IPS-18a (cell line): ENCODE results near the gene UNK.
A peak's percentile ranks its signal among the peaks of the same experiment; 100 is the strongest.

Source experiments
- H3K27ac ChIP-seq: one replicate; pipeline ENCODE4 v1.5.1; 2013; ENCODE audit warnings: low read length
- H3K27me3 ChIP-seq: one replicate; pipeline ENCODE4 v1.6.1; 2013; ENCODE audit warnings: mild to moderate bottlenecking, low read length; ENCODE audit not compliant: control insufficient read depth, insufficient read depth
- H3K36me3 ChIP-seq: one replicate; pipeline ENCODE4 v1.6.1; 2013; ENCODE audit warnings: low read depth, low read length; ENCODE audit not compliant: control insufficient read depth
- H3K4me1 ChIP-seq: one replicate; pipeline ENCODE4 v1.6.1; 2013; ENCODE audit warnings: low read depth, low read length; ENCODE audit not compliant: control insufficient read depth
- H3K4me3 ChIP-seq: one replicate; pipeline ENCODE4 v1.5.1; 2013; ENCODE audit warnings: low read length
- H3K9ac ChIP-seq: one replicate; pipeline ENCODE4 v1.6.1; 2013; ENCODE audit warnings: mild to moderate bottlenecking, low read length, moderate library complexity
- H3K9me3 ChIP-seq: one replicate; pipeline ENCODE4 v1.6.1; 2013; ENCODE audit warnings: low read depth, low read length; ENCODE audit not compliant: control insufficient read depth

UNK gene

GRCh38 chr17:75827308-75828075, 42.9 kb downstream of the UNK start:
- Histone ChIP-seq H3K36me3 (peaks cover 20% of the 10 kb centered on the region), H3K9me3 (no peaks in the 10 kb centered on the region), H3K4me1 (peaks cover 16% of the 10 kb centered on the region), H3K27ac (peak overlapping the region; percentile 32), H3K9ac (peak overlapping the region; percentile 43), H3K4me3 (peak overlapping the region; percentile 53), H3K27me3 (no peaks in the 10 kb centered on the region)

- H3K36me3 ChIP-seq: peaks cover 15% of the 10 kb centered on the region
- H3K9me3 ChIP-seq: no peaks in the 10 kb centered on the region
- H3K9ac ChIP-seq: peak overlapping the region; percentile 43
- no peaks in the 10 kb centered on the region for H3K27me3 ChIP-seq
- H3K4me1 ChIP-seq: peaks cover 17% of the 10 kb centered on the region
- H3K4me3 ChIP-seq: peak overlapping the region; percentile 53
- H3K27ac ChIP-seq: peak overlapping the region; percentile 32
Measured at GRCh38 chr17:75828076-75828400, 43.4 kb downstream of the UNK start.

DNA sequence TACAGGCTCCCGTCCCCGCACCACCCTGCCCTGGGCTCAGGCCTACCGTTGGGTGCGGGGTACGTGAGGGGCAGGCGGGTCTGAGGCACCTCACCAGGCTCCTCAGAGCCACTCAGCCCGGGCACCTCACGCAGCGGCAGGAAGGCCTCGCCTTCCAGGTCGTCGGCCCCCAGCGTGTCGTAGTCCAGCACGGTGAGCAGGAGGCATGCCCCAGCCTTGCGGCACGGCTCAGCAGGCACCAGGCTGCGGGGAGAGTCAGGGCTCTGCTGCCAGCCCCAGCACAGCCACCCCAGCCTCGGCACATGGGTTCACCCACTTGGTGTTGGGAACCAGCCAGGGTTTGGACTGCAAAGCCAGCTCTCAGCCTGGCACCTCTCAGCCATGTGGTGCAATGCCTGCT, 44.1 kb downstream of the UNK start:
- H3K27ac ChIP-seq: no peak overlapping the region
- peaks cover 17% of the 10 kb centered on the region for H3K4me1 ChIP-seq
- no peaks in the 10 kb centered on the region for H3K9me3 ChIP-seq
- H3K27me3 ChIP-seq: no peaks in the 10 kb centered on the region
- peaks cover 9% of the 10 kb centered on the region for H3K36me3 ChIP-seq
- H3K9ac ChIP-seq: no peak overlapping the region
- no peak overlapping the region for H3K4me3 ChIP-seq

GRCh38 chr17:75829747-75830146, 45.1 kb downstream of the UNK start:
- Histone ChIP-seq H3K4me1 (peaks cover 17% of the 10 kb centered on the region), H3K9me3 (no peaks in the 10 kb centered on the region), H3K9ac (no peak overlapping the region), H3K4me3 (no peak overlapping the region), H3K36me3 (peaks cover under 1% of the 10 kb centered on the region), H3K27me3 (no peaks in the 10 kb centered on the region), H3K27ac (no peak overlapping the region)

GRCh38 chr17:75830164-75831031, 45.8 kb downstream of the UNK start:
- no peaks in the 10 kb centered on the region for H3K36me3 ChIP-seq
- H3K27ac ChIP-seq: no peak overlapping the region

DNA sequence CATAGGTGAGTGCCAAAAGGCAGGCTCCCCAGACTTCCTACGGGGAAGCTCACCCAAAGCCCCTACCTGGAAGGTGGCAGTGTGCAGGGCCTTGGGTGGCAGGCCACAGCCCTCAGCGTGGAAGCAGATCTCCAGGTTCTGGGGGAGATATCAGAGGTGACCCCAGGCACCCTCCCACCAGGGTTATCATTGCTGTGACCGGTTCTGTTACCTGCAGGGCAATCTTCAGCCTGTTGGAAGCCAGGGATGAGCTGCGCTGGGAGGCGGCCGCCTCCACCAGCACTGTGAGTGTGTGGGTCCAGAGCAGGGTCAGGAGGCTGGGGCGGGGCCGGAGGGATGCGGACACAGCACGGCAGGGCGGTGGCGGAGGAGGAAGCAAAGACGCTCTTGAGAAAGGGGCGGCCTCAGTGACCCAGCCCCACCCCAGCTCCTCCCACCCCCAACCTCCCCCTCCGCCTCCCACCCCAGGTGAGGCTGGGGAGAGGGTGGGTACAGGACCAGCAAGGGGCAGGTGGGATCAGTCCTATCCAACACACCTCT, 46.5 kb downstream of the UNK start:
- no peak overlapping the region for H3K9ac ChIP-seq

More at GRCh38 chr17:75830164-75831031, 45.8 kb downstream of the UNK start:
- Histone ChIP-seq H3K27me3 (no peaks in the 10 kb centered on the region), H3K4me3 (no peak overlapping the region), H3K9me3 (no peaks in the 10 kb centered on the region), H3K9ac (no peak overlapping the region), H3K4me1 (peaks cover 17% of the 10 kb centered on the region)

GRCh38 chr17:75832164-75832651, 47.6 kb downstream of the UNK start:
- Histone ChIP-seq H3K27ac (no peak overlapping the region), H3K9me3 (no peaks in the 10 kb centered on the region), H3K4me1 (peaks cover 17% of the 10 kb centered on the region), H3K36me3 (no peaks in the 10 kb centered on the region), H3K9ac (peak overlapping the region; percentile 11), H3K27me3 (no peaks in the 10 kb centered on the region), H3K4me3 (peak overlapping the region; percentile 7)

More for the DNA sequence above, 46.5 kb downstream of the UNK start:
- H3K27me3 ChIP-seq: no peaks in the 10 kb centered on the region
- peaks cover 17% of the 10 kb centered on the region for H3K4me1 ChIP-seq
- no peak overlapping the region for H3K4me3 ChIP-seq
- H3K27ac ChIP-seq: no peak overlapping the region
- H3K36me3 ChIP-seq: no peaks in the 10 kb centered on the region
- H3K9me3 ChIP-seq: no peaks in the 10 kb centered on the region

GRCh38 chr17:75832652-75833400, 48.2 kb downstream of the UNK start:
- no peaks in the 10 kb centered on the region for H3K27me3 ChIP-seq
- no peak overlapping the region for H3K27ac ChIP-seq
- peak overlapping the region; percentile 11 for H3K9ac ChIP-seq
- peak overlapping the region; percentile 7 for H3K4me3 ChIP-seq
- no peaks in the 10 kb centered on the region for H3K9me3 ChIP-seq
- no peaks in the 10 kb centered on the region for H3K36me3 ChIP-seq
- peaks cover 17% of the 10 kb centered on the region for H3K4me1 ChIP-seq

GRCh38 chr17:75834279-75834920, 49.8 kb downstream of the UNK start:
- Histone ChIP-seq H3K36me3 (no peaks in the 10 kb centered on the region), H3K4me3 (no peak overlapping the region), H3K27ac (no peak overlapping the region)

GRCh38 chr17:75834928-75835653, 50.5 kb downstream of the UNK start:
- Histone ChIP-seq H3K27me3 (no peaks in the 10 kb centered on the region), H3K27ac (no peak overlapping the region), H3K4me3 (no peak overlapping the region), H3K36me3 (no peaks in the 10 kb centered on the region), H3K4me1 (peaks cover 11% of the 10 kb centered on the region), H3K9ac (no peak overlapping the region), H3K9me3 (no peaks in the 10 kb centered on the region)

More at GRCh38 chr17:75834279-75834920, 49.8 kb downstream of the UNK start:
- Histone ChIP-seq H3K9me3 (no peaks in the 10 kb centered on the region), H3K9ac (no peak overlapping the region), H3K4me1 (peaks cover 11% of the 10 kb centered on the region), H3K27me3 (no peaks in the 10 kb centered on the region)
